ENCODE results near the gene OXGR1. TPM values are rescaled to one million over a fixed set of nuclear protein-coding genes. Genes with fewer than 3 reads are reported as not detected.

Gene OXGR1
- total and polyA plus RNA-seq, 2 of the 8 experiments (the other 6 are each of a cell fraction or from before 2014, with no cell fraction given), result 0.34 to 1.8 TPM

DNA sequence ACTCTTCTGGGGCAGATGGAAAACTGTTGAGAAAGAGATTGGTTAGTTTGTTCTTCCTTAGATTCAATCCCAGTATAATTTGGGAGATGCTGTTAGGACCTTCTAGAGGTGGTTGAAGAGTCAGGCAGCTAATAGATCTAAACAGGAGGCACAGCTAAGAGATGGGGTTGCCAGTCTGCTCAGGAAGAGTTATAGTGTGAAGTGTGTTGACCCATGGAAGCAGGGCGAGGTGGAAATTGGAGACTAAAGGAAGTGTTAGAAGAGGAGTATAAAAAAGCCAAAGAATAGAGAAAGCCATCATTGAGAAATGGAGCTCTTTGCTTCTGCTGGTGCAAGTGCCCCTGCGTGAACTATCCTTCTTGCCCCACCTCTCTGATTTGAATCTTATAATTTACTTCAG is 3.8 kb upstream of the OXGR1 start:
- H3K9ac ChIP-seq (replicated peaks in 1 of 4; ENCODE audit: extremely low read depth in 1 of 4, low read depth in 3 of 4, low read length in 3 of 4), result no peak overlapping the region
- H3K27me3 ChIP-seq (replicated peaks in 1 of 4; ENCODE audit: control insufficient read depth in 3 of 4, extremely low read depth in 1 of 4, insufficient read depth in 3 of 4, low read length in 3 of 4), result peaks cover 26 to 93% (median 75%) of the 10 kb centered on the region in 4 experiments
- H3K4me3 ChIP-seq (ENCODE audit: extremely low read depth in 1 of 4, insufficient read depth in 2 of 4, low read depth in 3 of 4, low read length in 4 of 4), result no peak overlapping the region
- peaks cover 0 to 6% (median 1%) of the 10 kb centered on the region in 4 experiments; a peak in 2 of 7 replicates for H3K4me1 ChIP-seq (replicated peaks in 1 of 4; ENCODE audit: control insufficient read depth in 3 of 4, insufficient read depth in 4 of 4, low read length in 3 of 4)
- no peak overlapping the region for H2AFZ ChIP-seq (ENCODE audit: low read length)
- H4K91ac ChIP-seq (replicated peaks; ENCODE audit: insufficient read length, low read length), result no peak overlapping the region
- H3K79me2 ChIP-seq (ENCODE audit: control insufficient read depth in 1 of 2, insufficient read depth in 2 of 2, low read length in 2 of 2), result no peaks in the 10 kb centered on the region
- no peak overlapping the region for H3K23ac ChIP-seq (ENCODE audit: insufficient read length)
- no peak for DNase-seq (ENCODE audit: low read depth in 1 of 2, low spot score in 2 of 2)
- H2BK5ac ChIP-seq (ENCODE audit: low read depth, low read length), result no peak overlapping the region
- TF ChIP-seq SIN3A (conservative IDR thresholded peaks at IDR 0.05 in 1 of 2, IDR thresholded peaks at IDR 0.05 in 1 of 2; ENCODE audit: low read depth in 1 of 2, low read length in 2 of 2) (no peak), CEBPB (IDR thresholded peaks at IDR 0.05; ENCODE audit: low read depth, low read length) (no peak), NANOG (IDR thresholded peaks at IDR 0.05; ENCODE audit: insufficient read depth, low read depth, low read length, poor library complexity, severe bottlenecking) (no peak), SUZ12 (IDR thresholded peaks at IDR 0.05; ENCODE audit: low read length) (no peak)
- no peak for FAIRE-seq
- H3K14ac ChIP-seq (ENCODE audit: insufficient read length), result no peak overlapping the region
- H2BK12ac ChIP-seq (ENCODE audit: low read depth, low read length), result no peak overlapping the region
- no peaks in the 10 kb centered on the region for H3K79me1 ChIP-seq (ENCODE audit: low read depth, low read length)
- no peak overlapping the region for H3K4ac ChIP-seq (replicated peaks; ENCODE audit: insufficient read length, low read depth, low read length)
- ChIA-PET POLR2A (ENCODE audit: partially characterized antibody) (no interaction called here), CTCF (ENCODE audit: partially characterized antibody) (interaction anchor here (1.0 to 2.0 kb wide), 2 partner anchors 14 to 20 kb away, joined by 4 to 5 read pairs; no protein-coding TSS in a partner anchor)
- H2BK20ac ChIP-seq (ENCODE audit: low read length), result no peak overlapping the region
- no peak overlapping the region for H3K18ac ChIP-seq (ENCODE audit: extremely low read depth, low read length)
- H3K27ac ChIP-seq (ENCODE audit: low read depth, low read length), result no peak overlapping the region
- no peak overlapping the region for H2BK15ac ChIP-seq (ENCODE audit: low read length)
- 70% methylated on average over 2 of the region's 2 CpGs; no CpG with 5 or more reads in 1 of the 2 experiments for WGBS, 2 experiments (ENCODE audit: extremely low coverage in 1 of 2, insufficient coverage in 1 of 2, insufficient read length in 1 of 2, insufficient replicate concordance in 2 of 2, low coverage in 1 of 2, low lambda C conversion rate in 2 of 2, missing lambda C conversion rate in 1 of 2)
- H2BK120ac ChIP-seq (replicated peaks; ENCODE audit: low read depth, low read length), result no peak overlapping the region
- H4K8ac ChIP-seq (ENCODE audit: extremely low read depth, insufficient read depth, low read length), result no peak overlapping the region
- no peak overlapping the region for H2AK5ac ChIP-seq (ENCODE audit: low read depth, low read length)
- H3K9me3 ChIP-seq (ENCODE audit: insufficient read depth in 2 of 2, low read depth in 1 of 2, low read length in 1 of 2), result no peaks in the 10 kb centered on the region
- no peak overlapping the region for H3K56ac ChIP-seq (replicated peaks; ENCODE audit: insufficient read length, low read depth, low read length)
- H4K20me1 ChIP-seq (replicated peaks in 1 of 2; ENCODE audit: control insufficient read depth in 1 of 2, insufficient read depth in 2 of 2, low read length in 2 of 2), result peaks cover 2% of the 10 kb centered on the region in 2 experiments
- no peaks in the 10 kb centered on the region for H3K36me3 ChIP-seq (ENCODE audit: control insufficient read depth in 2 of 4, insufficient read depth in 4 of 4, low read length in 3 of 4)
- no peak overlapping the region for H3K4me2 ChIP-seq (ENCODE audit: insufficient read depth in 1 of 2, low read depth in 2 of 2, low read length in 2 of 2)
- H4K5ac ChIP-seq (ENCODE audit: insufficient read length, low read depth, low read length), result no peak overlapping the region
- H3K23me2 ChIP-seq (ENCODE audit: low read depth, low read length), result peaks cover 5% of the 10 kb centered on the region; the same call in 1 of the 2 replicates
